HepG2 (cell line): ENCODE data around the gene STARD10. TPM values are rescaled to one million over a fixed set of nuclear protein-coding genes. Genes with fewer than 3 reads are reported as not detected.

Experiments used
- ATAC-seq: fragments of 200-7000 bp; cut with Tn5 transposase; 3 replicates; pipeline ENCODE4 v1.9.1; 2020; ENCODE audit warnings: mild to moderate bottlenecking, moderate library complexity
- BruUV-seq: library from RNA; stranded (reverse); fragments of 400-500 nt; replicated peaks from 2 replicates; lab custom pipeline; 2021; lab: Mats Ljungman, UMichigan
- CTCF ChIA-PET: fragments of 300-600 bp; formaldehyde crosslinking; extraction: SDS; loops from one replicate; lab custom pipeline; 2021; ENCODE audit warnings: low total read pairs, inconsistent platforms, low intra/inter-chr PET ratio; lab: Yijun Ruan, JAX
- POLR2A ChIA-PET: fragments of 350-600 bp; sonication (Branson Sonifier 250); formaldehyde crosslinking; loops from one replicate; lab custom pipeline; 2020; ENCODE audit warnings: antibody characterized with exemption, inconsistent platforms; lab: Yijun Ruan, JAX
- DNase-seq: peaks from one replicate; pipeline ENCODE4 v3.0.0-alpha.2; 2015; ENCODE audit warnings: low spot score
- FAIRE-seq: peaks from 3 replicates; lab custom pipeline; 2011; peaks lifted over from hg19 to GRCh38; lab: Jason Lieb, UNC
- H2AFZ ChIP-seq: one replicate; pipeline ENCODE4 v1.6.1; 2011; ENCODE audit warnings: low read length, inconsistent platforms
- H3K27ac ChIP-seq: fragments of 300-600 bp; 3 replicates; pipeline ENCODE4 v1.8.0; 2011; ENCODE audit warnings: mixed run types, mild to moderate bottlenecking, mixed read lengths, low read length, inconsistent platforms; ENCODE audit not compliant: insufficient read depth; ENCODE audit errors: extremely low read length
- H3K27me3 ChIP-seq, 2 experiments: fragments of 200-600 bp in 1 of 2; 2 replicates in 1 of 2; 3 replicates in 1 of 2; pipeline versions ENCODE4 v1.6.0 to v1.8.0; 2011; ENCODE audit warnings: low read length in 2 of 2, mild to moderate bottlenecking in 2 of 2, moderate library complexity in 2 of 2, inconsistent platforms in 1 of 2; ENCODE audit not compliant: insufficient read depth in 2 of 2, control insufficient read depth in 1 of 2
- H3K36me3 ChIP-seq, 2 experiments: fragments of 200-600 bp in 1 of 2; replicated peaks in 1 of 2; 2 replicates in 1 of 2; 3 replicates in 1 of 2; pipeline versions ENCODE4 v1.5.1 to v1.8.0; 2011; ENCODE audit warnings: low read length in 2 of 2, inconsistent platforms in 1 of 2; ENCODE audit not compliant: insufficient read depth in 2 of 2, control insufficient read depth in 1 of 2
- H3K4me1 ChIP-seq: 2 replicates; pipeline ENCODE4 v1.5.1; 2012; ENCODE audit warnings: low read length, inconsistent platforms; ENCODE audit not compliant: insufficient read depth
- H3K4me2 ChIP-seq: 2 replicates; pipeline ENCODE4 v1.6.0; 2011; ENCODE audit warnings: low read depth, low read length, inconsistent platforms
- H3K4me3 ChIP-seq, 3 experiments: fragments of 200-600 bp in 1 of 3; sonication (generic), shearing (Covaris generic) in 1 of 3; replicated peaks in 1 of 3; 2 replicates each; pipeline ENCODE4 v1.5.1; 2011 to 2016; ENCODE audit warnings: low read length in 3 of 3, inconsistent platforms in 2 of 3, low read depth in 2 of 3, mild to moderate bottlenecking in 2 of 3, control low read depth in 1 of 3, mixed read lengths in 1 of 3; ENCODE audit not compliant: insufficient read depth in 1 of 3
- H3K79me2 ChIP-seq: one replicate; pipeline ENCODE4 v1.6.1; 2011; ENCODE audit warnings: low read length, inconsistent platforms; ENCODE audit not compliant: insufficient read depth
- H3K9ac ChIP-seq: 2 replicates; pipeline ENCODE4 v1.6.0; 2011; ENCODE audit warnings: mild to moderate bottlenecking, low read depth, low read length, inconsistent platforms; ENCODE audit not compliant: insufficient read depth
- H3K9me3 ChIP-seq: 2 replicates; pipeline ENCODE4 v1.5.1; 2012; ENCODE audit warnings: mild to moderate bottlenecking, low read length
- H4K20me1 ChIP-seq: 2 replicates; pipeline ENCODE4 v1.6.0; 2011; ENCODE audit warnings: inconsistent platforms, mild to moderate bottlenecking, low read length, moderate library complexity; ENCODE audit not compliant: insufficient read depth
- HNF4G ChIP-seq, 2 experiments: sonication (generic) in 1 of 2; formaldehyde crosslinking in 1 of 2; IDR thresholded peaks; 2 replicates each; pipeline versions ENCODE4 v1.4.0 to v1.6.1; 2011 to 2020; ENCODE audit warnings: borderline replicate concordance in 2 of 2, low read depth in 2 of 2, mild to moderate bottlenecking in 2 of 2, low read length in 1 of 2, missing genetic modification reagents in 1 of 2, moderate library complexity in 1 of 2
- NCOA2 ChIP-seq: sonication (generic); formaldehyde crosslinking; IDR thresholded peaks from 2 replicates; pipeline ENCODE4 v1.8.0; 2022; ENCODE audit warnings: inconsistent platforms
- PCBP1 ChIP-seq: fragments of 200-400 bp; formaldehyde crosslinking; IDR thresholded peaks from 2 replicates; pipeline ENCODE4 v1.6.1; 2017; ENCODE audit warnings: mild to moderate bottlenecking, low read depth, low read length, borderline replicate concordance
- PRMT3 ChIP-seq: sonication (generic); formaldehyde crosslinking; IDR thresholded peaks from 2 replicates; pipeline ENCODE4 v1.8.1; 2022; ENCODE audit warnings: low read depth, mild to moderate bottlenecking, moderate library complexity, missing genetic modification reagents, borderline replicate concordance
- SAP130 ChIP-seq: IDR thresholded peaks from 2 replicates; pipeline ENCODE4 v1.6.1; 2016; ENCODE audit warnings: low read depth
- SSRP1 ChIP-seq: IDR thresholded peaks from 2 replicates; pipeline ENCODE4 v1.6.1; 2016; ENCODE audit warnings: control low read depth
- TOPORS ChIP-seq: sonication (generic); formaldehyde crosslinking; IDR thresholded peaks from 2 replicates; pipeline ENCODE4 v1.8.0; 2023; ENCODE audit warnings: mild to moderate bottlenecking, missing genetic modification reagents
- ZNF263 ChIP-seq: sonication (generic); formaldehyde crosslinking; IDR thresholded peaks from 2 replicates; pipeline ENCODE4 v1.4.0; 2020; ENCODE audit warnings: missing genetic modification reagents
- ZNF777 ChIP-seq: sonication (generic); formaldehyde crosslinking; IDR thresholded peaks from 2 replicates; pipeline ENCODE4 v1.4.0; 2020; ENCODE audit warnings: missing genetic modification reagents
- ZSCAN12 ChIP-seq: sonication (generic); formaldehyde crosslinking; IDR thresholded peaks from 2 replicates; pipeline ENCODE4 v1.9.0; 2021; ENCODE audit warnings: mild to moderate bottlenecking, missing genetic modification reagents
- WGBS: methylation state at CpG from one replicate; pipeline ENCODE4 v1.1.6; 2017; ENCODE audit warnings: low lambda C conversion rate; 5-methylcytosine and 5-hydroxymethylcytosine counted together
- in situ Hi-C: cut with HindIII; loops from 2 replicates; pipeline ENCODE4 v1.10.0; 2017; ENCODE audit warnings: low pct_unique_long_range_greater_than_20kb; ENCODE audit not compliant: extremely low pct_ligation_motif_present
- intact Hi-C: fragments of 100-400 bp; cut with micrococcal nuclease; formaldehyde crosslinking; loops from one replicate; pipeline ENCODE4 v1.10.0; 2022; ENCODE audit not compliant: unreplicated experiment
- polyA plus RNA-seq, 8 experiments: library from polyadenylated mRNA; depleted of rRNA in 3 of 8; stranded (reverse) in 7 of 8; unstranded in 1 of 8; fragments of >200 nt; fragmentation: Illumina TruSeq in 4 of 8; extraction: Trizol in 4 of 8; gene quantifications; 2 replicates each; pipeline versions ENCODE4 v1.2.1 to v1.2.3, GENCODE V29; 2011 to 2016; ENCODE audit warnings: low read depth in 4 of 8, missing spikeins in 1 of 8, mixed read lengths in 1 of 8; ENCODE audit not compliant: insufficient read depth in 1 of 8
- total RNA-seq, 5 experiments: library from RNA; depleted of rRNA; stranded (reverse); fragments of >200 nt; fragmentation: Illumina TruSeq; extraction: Trizol; gene quantifications; 2 replicates each; pipeline ENCODE4 v1.2.3, GENCODE V29; 2016; ENCODE audit warnings: low read depth in 1 of 5
- TF ChIP-seq, protein P1 (sequence below): IDR thresholded peaks from 2 replicates; pipeline ENCODE4 v1.6.1; 2016; ENCODE audit warnings: missing genetic modification reagents, missing compliant biosample characterization
- TF ChIP-seq, protein P2 (sequence below): sonication (generic); formaldehyde crosslinking; IDR thresholded peaks from 2 replicates; pipeline ENCODE4 v1.4.0; 2020; ENCODE audit warnings: missing genetic modification reagents, borderline replicate concordance
- TF ChIP-seq, protein P3 (sequence below): sonication (generic); formaldehyde crosslinking; IDR thresholded peaks from 2 replicates; pipeline ENCODE4 v1.4.0; 2020; ENCODE audit warnings: missing genetic modification reagents, borderline replicate concordance
- TF ChIP-seq, protein P4 (sequence below): IDR thresholded peaks from 2 replicates; pipeline ENCODE4 v1.6.1; 2016
- TF ChIP-seq, protein P5 (sequence below), 2 experiments: fragments of 450-650 bp in 1 of 2; sonication (generic) in 1 of 2; formaldehyde crosslinking; IDR thresholded peaks; 2 replicates each; pipeline versions ENCODE4 v1.5.0 to v1.8.0; 2020 to 2022; ENCODE audit warnings: mild to moderate bottlenecking in 1 of 2, missing genetic modification reagents in 1 of 2

STARD10 gene
- total and polyA plus RNA-seq, 2 of the 13 experiments (the other 11 are each of a cell fraction or from before 2014, with no cell fraction given), result 260 to 341 TPM

DNA sequence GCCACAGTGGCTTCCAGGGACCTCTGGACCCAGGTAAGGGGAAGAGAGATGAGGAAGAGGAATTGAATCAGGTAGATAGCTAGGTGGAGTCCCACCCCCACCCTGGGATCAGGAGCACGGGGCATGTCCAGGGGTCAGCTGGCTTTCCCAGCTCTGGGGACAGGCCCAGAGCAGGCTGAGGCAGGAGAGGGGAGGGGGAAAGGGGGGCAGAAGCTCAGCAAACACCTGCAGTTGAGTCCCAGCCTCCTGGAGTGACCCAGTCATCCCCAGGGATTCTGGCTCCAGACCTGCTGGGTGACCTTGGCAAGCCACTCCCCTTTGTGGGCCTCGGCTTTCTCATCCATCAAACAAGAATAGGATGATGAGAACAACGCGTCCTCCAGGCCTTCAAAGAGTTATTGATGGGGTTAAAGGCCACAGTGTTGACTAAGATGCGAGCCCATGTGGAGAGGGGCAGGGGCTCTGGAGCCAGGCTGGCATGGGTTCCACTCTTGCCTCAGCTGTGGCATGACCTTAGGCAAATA is 16.0 kb downstream of the STARD10 start:
- peak overlapping the region in 2 of 3 experiments; percentile 12 to 81; a peak in 2 of 6 replicates for H3K4me3 ChIP-seq
- peaks cover 58% of the 10 kb centered on the region for H3K79me2 ChIP-seq
- peaks cover 0 to 11% of the 10 kb centered on the region in 2 experiments; a peak in 3 of 5 replicates for H3K36me3 ChIP-seq
- peak overlapping the region; percentile 51 for H3K9ac ChIP-seq
- in situ Hi-C loops (no loop called here), intact Hi-C loops (no loop called here)
- WGBS, result 0% methylated on average over 5 of the region's 5 CpGs
- ATAC-seq, result peak; percentile 51
- DNase-seq, result peak; percentile 90
- peak overlapping the region; percentile 70 for H3K27ac ChIP-seq
- peaks cover 7% of the 10 kb centered on the region; the same call in 1 of the 2 replicates for H4K20me1 ChIP-seq
- FAIRE-seq, result peak; percentile 94
- peaks cover 87% of the 10 kb centered on the region for H3K4me1 ChIP-seq
- no peaks in the 10 kb centered on the region for H3K9me3 ChIP-seq
- no peak overlapping the region for H2AFZ ChIP-seq
- POLR2A ChIA-PET, result interaction anchor here (0.9 to 10.0 kb wide), 7 partner anchors 9 to 28 kb away, joined by 3 to 103 read pairs (median 30); partner anchors contain the start of genes ARAP1 and STARD10
- peak overlapping the region; percentile 90 for H3K4me2 ChIP-seq
- H3K27me3 ChIP-seq, result no peaks in the 10 kb centered on the region; a peak in 1 of 5 replicates
- CTCF ChIA-PET, result no interaction called here
- no TSS peak for BruUV-seq
- TF ChIP-seq PRMT3 (CRISPR knock-in tag) (peak; percentile 26; the same call in 1 of the 2 replicates), NCOA2 (peak; percentile 62; the same call in 1 of the 2 replicates), ZNF777 (CRISPR knock-in tag) (peak; percentile 11; the same call in 1 of the 2 replicates), SAP130 (CRISPR knock-in tag) (peak; percentile 75), ZNF263 (peak; percentile 87), HNF4G (IDR thresholded peaks at IDR 0.05; ENCODE audit: borderline replicate concordance, low read depth, low read length) (peak; percentile 65; the same call in 1 of the 2 replicates), HNF4G (CRISPR knock-in tag; IDR thresholded peaks at IDR 0.05; ENCODE audit: borderline replicate concordance, low read depth) (peak; percentile 72; the same call in 1 of the 2 replicates), PCBP1 (no peak), ZSCAN12 (CRISPR knock-in tag) (no peak), SSRP1 (CRISPR knock-in tag) (no peak), TOPORS (peak; percentile 69; the same call in 1 of the 2 replicates)
- TF ChIP-seq, protein P1, sequence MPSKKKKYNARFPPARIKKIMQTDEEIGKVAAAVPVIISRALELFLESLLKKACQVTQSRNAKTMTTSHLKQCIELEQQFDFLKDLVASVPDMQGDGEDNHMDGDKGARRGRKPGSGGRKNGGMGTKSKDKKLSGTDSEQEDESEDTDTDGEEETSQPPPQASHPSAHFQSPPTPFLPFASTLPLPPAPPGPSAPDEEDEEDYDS (CRISPR knock-in tag), result no peak
- TF ChIP-seq, protein P2, sequence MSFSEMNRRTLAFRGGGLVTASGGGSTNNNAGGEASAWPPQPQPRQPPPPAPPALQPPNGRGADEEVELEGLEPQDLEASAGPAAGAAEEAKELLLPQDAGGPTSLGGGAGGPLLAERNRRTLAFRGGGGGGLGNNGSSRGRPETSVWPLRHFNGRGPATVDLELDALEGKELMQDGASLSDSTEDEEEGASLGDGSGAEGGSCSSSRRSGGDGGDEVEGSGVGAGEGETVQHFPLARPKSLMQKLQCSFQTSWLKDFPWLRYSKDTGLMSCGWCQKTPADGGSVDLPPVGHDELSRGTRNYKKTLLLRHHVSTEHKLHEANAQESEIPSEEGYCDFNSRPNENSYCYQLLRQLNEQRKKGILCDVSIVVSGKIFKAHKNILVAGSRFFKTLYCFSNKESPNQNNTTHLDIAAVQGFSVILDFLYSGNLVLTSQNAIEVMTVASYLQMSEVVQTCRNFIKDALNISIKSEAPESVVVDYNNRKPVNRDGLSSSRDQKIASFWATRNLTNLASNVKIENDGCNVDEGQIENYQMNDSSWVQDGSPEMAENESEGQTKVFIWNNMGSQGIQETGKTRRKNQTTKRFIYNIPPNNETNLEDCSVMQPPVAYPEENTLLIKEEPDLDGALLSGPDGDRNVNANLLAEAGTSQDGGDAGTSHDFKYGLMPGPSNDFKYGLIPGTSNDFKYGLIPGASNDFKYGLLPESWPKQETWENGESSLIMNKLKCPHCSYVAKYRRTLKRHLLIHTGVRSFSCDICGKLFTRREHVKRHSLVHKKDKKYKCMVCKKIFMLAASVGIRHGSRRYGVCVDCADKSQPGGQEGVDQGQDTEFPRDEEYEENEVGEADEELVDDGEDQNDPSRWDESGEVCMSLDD, result no peak
- TF ChIP-seq, protein P3, sequence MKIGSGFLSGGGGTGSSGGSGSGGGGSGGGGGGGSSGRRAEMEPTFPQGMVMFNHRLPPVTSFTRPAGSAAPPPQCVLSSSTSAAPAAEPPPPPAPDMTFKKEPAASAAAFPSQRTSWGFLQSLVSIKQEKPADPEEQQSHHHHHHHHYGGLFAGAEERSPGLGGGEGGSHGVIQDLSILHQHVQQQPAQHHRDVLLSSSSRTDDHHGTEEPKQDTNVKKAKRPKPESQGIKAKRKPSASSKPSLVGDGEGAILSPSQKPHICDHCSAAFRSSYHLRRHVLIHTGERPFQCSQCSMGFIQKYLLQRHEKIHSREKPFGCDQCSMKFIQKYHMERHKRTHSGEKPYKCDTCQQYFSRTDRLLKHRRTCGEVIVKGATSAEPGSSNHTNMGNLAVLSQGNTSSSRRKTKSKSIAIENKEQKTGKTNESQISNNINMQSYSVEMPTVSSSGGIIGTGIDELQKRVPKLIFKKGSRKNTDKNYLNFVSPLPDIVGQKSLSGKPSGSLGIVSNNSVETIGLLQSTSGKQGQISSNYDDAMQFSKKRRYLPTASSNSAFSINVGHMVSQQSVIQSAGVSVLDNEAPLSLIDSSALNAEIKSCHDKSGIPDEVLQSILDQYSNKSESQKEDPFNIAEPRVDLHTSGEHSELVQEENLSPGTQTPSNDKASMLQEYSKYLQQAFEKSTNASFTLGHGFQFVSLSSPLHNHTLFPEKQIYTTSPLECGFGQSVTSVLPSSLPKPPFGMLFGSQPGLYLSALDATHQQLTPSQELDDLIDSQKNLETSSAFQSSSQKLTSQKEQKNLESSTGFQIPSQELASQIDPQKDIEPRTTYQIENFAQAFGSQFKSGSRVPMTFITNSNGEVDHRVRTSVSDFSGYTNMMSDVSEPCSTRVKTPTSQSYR (CRISPR knock-in tag), result 0 out of 2 replicates have a peak, but pooled peaks have one; percentile 7
- TF ChIP-seq, protein P4, sequence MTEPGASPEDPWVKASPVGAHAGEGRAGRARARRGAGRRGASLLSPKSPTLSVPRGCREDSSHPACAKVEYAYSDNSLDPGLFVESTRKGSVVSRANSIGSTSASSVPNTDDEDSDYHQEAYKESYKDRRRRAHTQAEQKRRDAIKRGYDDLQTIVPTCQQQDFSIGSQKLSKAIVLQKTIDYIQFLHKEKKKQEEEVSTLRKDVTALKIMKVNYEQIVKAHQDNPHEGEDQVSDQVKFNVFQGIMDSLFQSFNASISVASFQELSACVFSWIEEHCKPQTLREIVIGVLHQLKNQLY (CRISPR knock-in tag), result peak; percentile 70; the same call in 1 of the 2 replicates
- TF ChIP-seq, protein P5, sequence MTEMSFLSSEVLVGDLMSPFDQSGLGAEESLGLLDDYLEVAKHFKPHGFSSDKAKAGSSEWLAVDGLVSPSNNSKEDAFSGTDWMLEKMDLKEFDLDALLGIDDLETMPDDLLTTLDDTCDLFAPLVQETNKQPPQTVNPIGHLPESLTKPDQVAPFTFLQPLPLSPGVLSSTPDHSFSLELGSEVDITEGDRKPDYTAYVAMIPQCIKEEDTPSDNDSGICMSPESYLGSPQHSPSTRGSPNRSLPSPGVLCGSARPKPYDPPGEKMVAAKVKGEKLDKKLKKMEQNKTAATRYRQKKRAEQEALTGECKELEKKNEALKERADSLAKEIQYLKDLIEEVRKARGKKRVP (CRISPR knock-in tag; IDR thresholded peaks at IDR 0.05), result peak in 1 of 2 experiments; percentile 61; a peak in 1 of 4 replicates
